HUDEP-2 (cell line): ENCODE measurements around the gene MT1A.
A peak's percentile ranks its signal among the peaks of the same experiment; 100 is the strongest.
"Not testable (repeated sequence)": the region's sequence is repeated elsewhere in the genome, so short reads cannot be mapped to it uniquely, and the experiment has no call there.

Experiments
- DNase-seq, 76 experiments: peaks; one replicate each; lab custom pipeline; 2025; ENCODE audit not compliant: unreplicated experiment in 76 of 76; lab: John Stamatoyannopoulos, UW

The MT1A gene

DNA sequence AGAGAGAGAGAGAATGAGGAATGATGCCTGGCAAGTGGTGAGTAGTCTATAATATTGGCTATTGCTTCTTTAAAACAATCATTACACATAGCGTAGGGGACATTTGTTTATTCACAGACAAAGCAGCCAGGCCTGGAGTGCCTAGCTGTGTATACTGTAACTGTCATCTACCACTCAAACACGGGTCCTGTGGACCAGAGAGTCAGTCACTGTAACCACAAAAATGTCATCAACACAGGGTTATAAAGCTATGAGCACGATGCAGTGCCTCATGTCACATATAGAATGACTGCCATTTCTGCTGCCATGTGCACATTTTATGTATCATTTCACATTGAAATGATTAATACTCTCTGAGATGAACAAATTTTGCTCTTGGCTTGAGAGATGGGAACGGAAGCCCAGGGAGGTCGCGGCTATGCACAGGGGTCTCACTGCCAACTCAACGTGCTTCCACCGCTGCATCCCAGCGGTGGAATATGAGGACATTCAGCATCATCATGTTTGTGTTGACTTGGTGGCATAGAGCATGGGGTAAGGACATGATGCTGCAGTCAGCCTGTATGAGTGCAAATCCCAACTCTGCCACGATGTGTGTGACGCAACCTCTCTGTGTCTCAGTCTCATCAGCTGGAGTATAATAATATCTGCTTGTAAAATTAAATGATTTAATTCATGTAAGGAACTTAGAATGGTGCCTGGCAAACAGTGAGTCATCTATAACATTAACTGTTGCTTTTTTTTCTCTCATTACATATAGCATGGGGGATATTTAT is 34.5 kb downstream of the MT1A start:
- no peak for DNase-seq

- peak in 21 of 76 experiments; percentile 3 to 42 (median 14) for DNase-seq
Measured at GRCh38 chr16:56673921-56674320, 35.5 kb downstream of the MT1A start.

- not testable (repeated sequence) for DNase-seq
Measured at GRCh38 chr16:56674570-56674969, 36.1 kb downstream of the MT1A start.

GRCh38 chr16:56675685-56676210 is 37.3 kb downstream of the MT1A start:
- DNase-seq: no peak

DNA sequence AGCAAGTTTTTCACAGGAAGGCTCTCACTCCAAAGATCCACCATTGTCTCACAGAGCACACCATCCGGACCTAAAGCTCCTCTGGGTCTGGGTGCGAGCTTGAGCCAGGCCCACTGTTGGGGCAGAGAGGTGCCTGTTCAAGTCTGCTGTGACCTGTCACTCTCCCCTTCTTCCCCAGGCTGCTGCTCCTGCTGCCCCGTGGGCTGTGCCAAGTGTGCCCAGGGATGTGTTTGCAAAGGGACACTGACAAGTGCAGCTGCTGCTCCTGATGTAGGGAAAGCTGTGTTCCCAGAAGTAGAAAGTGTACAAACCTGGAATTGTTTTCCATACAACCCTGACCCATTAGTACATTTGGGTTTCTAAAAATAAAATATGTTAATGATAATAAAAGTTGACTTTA is 39.0 kb downstream of the MT1A start:
- DNase-seq: no peak

GRCh38 chr16:56679078-56679730 is 40.7 kb downstream of the MT1A start:
- DNase-seq: no peak

DNA sequence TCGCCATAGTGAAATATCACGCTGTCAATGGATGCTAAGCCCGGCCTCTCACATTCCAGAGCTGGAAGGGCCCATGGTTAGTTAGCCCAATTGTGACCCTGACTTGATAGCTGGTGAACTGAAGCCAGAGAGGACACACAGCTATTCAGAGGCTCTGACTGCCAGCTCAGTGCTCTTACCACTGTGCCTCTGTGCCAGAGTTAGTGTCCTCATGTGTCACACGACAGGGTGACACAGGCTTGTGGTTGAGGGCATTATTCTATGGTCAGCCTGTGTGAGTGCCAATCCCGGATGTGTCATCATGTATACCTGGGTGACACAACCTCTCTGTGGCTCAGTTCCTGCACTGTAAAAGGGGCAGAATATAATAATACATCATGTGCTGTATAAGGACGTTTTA is 41.4 kb downstream of the MT1A start:
- no peak for DNase-seq

DNA sequence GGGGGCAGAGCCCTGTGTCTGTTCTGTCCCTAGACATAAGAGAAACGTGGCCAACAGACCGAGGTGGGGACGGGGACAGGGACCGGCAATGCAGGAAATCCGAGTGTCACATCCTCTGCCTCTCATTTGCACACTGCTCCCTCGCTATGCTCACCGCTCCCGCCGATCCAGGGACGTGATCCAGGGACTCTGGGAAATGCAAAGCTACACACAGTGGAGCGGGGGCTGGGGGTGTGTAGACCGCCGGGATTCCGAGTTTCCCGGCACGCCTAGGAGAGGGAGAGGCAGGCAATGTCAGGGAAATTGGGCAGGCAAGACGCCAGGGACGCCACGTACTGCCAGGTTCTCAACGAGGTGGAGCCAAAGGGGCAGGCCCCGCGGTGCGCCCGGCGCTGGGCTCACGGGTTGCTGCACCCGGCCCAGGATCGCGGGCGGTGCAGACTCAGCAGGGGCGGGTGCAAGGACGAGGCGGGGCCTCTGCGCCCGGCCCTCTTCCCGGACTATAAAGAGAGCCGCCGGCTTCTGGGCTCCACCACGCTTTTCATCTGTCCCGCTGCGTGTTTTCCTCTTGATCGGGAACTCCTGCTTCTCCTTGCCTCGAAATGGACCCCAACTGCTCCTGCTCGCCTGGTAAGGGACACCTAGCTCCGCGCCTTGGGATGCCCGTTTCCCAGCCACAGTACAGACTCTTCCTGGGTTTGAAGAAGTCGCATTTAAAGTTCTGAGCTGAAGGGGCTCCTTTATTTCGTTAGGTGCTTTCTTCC is 43.7 kb downstream of the MT1A start, which contains the start of gene MT1X:
MT1X (plus strand) TSS at position 532 of the 764 bp plus-strand sequence; CDS start at position 603, 71 bp downstream.
- DNase-seq: peak in 70 of 76 experiments; percentile 13 to 87 (median 63)

GRCh38 chr16:56682703-56683397 is 44.4 kb downstream of the MT1A start:
- DNase-seq: peak in 1 of 76 experiments; percentile 27

GRCh38 chr16:56683424-56684172 is 45.1 kb downstream of the MT1A start:
- DNase-seq: no peak

DNA sequence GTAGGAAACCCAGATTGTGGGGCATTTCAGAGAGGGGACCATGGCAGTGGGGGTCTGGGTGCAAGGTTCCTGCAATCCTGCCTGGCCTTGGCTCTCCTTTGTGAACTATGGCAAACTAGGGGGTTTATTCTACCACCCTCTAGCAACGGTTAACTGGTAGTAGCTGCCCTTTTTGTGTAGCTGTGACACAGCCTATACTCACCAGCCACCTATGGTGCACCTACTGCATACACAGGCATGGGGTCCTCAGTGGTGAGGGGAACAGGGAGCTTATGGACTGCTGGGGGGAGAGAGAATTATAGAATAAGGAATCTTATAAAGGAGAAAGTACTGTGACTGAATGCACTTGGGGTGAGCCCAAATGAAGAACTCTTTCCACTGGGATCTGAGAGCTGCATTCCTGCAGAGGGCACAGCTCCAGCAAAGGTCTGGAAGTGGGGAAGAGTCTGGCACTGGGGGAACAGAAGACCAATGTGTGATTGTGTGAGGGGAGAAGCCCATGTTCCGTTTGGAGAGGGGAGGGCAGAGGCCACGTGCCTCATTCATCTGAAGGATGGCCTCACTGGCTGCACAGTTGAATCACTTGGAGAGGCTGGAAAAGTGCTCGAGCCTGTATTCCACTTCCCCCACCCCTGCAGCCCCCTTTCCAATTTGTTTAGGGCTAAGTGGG is 45.9 kb downstream of the MT1A start:
- DNase-seq: no peak

- DNase-seq: no peak
Measured at GRCh38 chr16:56684926-56685590, 46.6 kb downstream of the MT1A start.

- DNase-seq: no peak
Measured at GRCh38 chr16:56686758-56687157, 48.3 kb downstream of the MT1A start.

DNA sequence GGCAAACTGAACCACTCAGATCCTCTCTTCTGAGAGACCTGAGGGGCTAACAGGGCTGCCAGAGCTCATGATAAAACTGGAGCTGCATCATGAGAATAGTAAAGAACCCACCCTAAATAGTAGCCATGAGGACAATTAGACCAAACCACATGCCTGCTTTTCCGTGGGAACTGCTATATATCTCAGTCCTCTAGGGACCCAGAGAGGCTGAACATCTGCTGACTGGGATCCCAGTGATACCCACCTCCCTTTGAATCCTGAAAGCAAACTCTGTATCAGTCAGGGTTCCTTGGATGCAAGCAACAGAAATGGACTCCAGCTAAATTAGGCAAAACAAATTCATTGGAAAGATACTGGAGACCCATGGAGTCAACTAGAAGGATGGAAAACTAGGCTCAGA is 50.3 kb downstream of the MT1A start:
- DNase-seq: no peak

- DNase-seq: no peak
Measured at GRCh38 chr16:56689171-56689570, 50.7 kb downstream of the MT1A start.
